ENCODE data around the gene CXCL8.

- TF ChIP-seq RAD51 (IDR thresholded peaks at IDR 0.05; ENCODE audit: borderline replicate concordance, low read depth) (no peak), NFATC3 (IDR thresholded peaks at IDR 0.05) (no peak), ZNF551 (CRISPR knock-in tag; IDR thresholded peaks at IDR 0.05) (no peak), ZNF274 (IDR thresholded peaks at IDR 0.05; ENCODE audit: borderline replicate concordance, low read depth, low read length) (no peak), ZBTB33 (CRISPR knock-in tag; IDR thresholded peaks at IDR 0.05) (no peak), ZSCAN32 (CRISPR knock-in tag; IDR thresholded peaks at IDR 0.05) (no peak), CHD2 (IDR thresholded peaks at IDR 0.05; ENCODE audit: low read depth, low read length) (no peak)
These were observed at the start of gene CXCL8 for GRCh38 chr4:73740353-73740778.
